Kidney epithelial cell (primary cell): ENCODE data around the gene UMAD1. TPM values are rescaled to one million over a fixed set of nuclear protein-coding genes. Genes with fewer than 3 reads are reported as not detected.
"Not testable (repeated sequence)": the region's sequence is repeated elsewhere in the genome, so short reads cannot be mapped to it uniquely, and the experiment has no call there.

Experiments used
- DNase-seq: peaks from one replicate; pipeline ENCODE4 v3.0.0-alpha.2; 2010; ENCODE audit warnings: low read depth
- H3K27me3 ChIP-seq: 2 replicates; pipeline ENCODE4 v1.6.0; 2011; ENCODE audit warnings: low read length; ENCODE audit not compliant: control insufficient read depth, insufficient read depth
- H3K36me3 ChIP-seq: 2 replicates; pipeline ENCODE4 v1.5.1; 2011; ENCODE audit warnings: low read length; ENCODE audit not compliant: control insufficient read depth, insufficient read depth
- H3K4me3 ChIP-seq: 2 replicates; pipeline ENCODE4 v1.5.1; 2011; ENCODE audit warnings: low read depth, mild to moderate bottlenecking, control low read depth, low read length
- total RNA-seq: library from RNA; depleted of rRNA; stranded (reverse); fragments of >200 nt; gene quantifications from 2 replicates; pipeline ENCODE4 v1.2.3, GENCODE V29; 2015
- TF ChIP-seq, protein P1 (sequence below): IDR thresholded peaks from 2 replicates; pipeline ENCODE4 v1.5.1; 2011; ENCODE audit warnings: mild to moderate bottlenecking, moderate library complexity, low read length, control low read depth, inconsistent platforms; ENCODE audit not compliant: insufficient read depth, poor library complexity, severe bottlenecking

UMAD1 gene
- total RNA-seq, 1 donor from 2014 or later, result 10.7 TPM

- DNase-seq, result no peak
- H3K4me3 ChIP-seq, result no peak overlapping the region
- TF ChIP-seq, protein P1, sequence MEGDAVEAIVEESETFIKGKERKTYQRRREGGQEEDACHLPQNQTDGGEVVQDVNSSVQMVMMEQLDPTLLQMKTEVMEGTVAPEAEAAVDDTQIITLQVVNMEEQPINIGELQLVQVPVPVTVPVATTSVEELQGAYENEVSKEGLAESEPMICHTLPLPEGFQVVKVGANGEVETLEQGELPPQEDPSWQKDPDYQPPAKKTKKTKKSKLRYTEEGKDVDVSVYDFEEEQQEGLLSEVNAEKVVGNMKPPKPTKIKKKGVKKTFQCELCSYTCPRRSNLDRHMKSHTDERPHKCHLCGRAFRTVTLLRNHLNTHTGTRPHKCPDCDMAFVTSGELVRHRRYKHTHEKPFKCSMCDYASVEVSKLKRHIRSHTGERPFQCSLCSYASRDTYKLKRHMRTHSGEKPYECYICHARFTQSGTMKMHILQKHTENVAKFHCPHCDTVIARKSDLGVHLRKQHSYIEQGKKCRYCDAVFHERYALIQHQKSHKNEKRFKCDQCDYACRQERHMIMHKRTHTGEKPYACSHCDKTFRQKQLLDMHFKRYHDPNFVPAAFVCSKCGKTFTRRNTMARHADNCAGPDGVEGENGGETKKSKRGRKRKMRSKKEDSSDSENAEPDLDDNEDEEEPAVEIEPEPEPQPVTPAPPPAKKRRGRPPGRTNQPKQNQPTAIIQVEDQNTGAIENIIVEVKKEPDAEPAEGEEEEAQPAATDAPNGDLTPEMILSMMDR, result no peak
- no peaks in the 10 kb centered on the region for H3K36me3 ChIP-seq
- H3K27me3 ChIP-seq, result no peaks in the 10 kb centered on the region
Observed at GRCh38 chr7:7815395-7815794, 174.8 kb downstream of the UMAD1 start.

- TF ChIP-seq, protein P1, result no peak
- no peaks in the 10 kb centered on the region for H3K36me3 ChIP-seq
- H3K27me3 ChIP-seq, result no peaks in the 10 kb centered on the region
- H3K4me3 ChIP-seq, result no peak overlapping the region
- DNase-seq, result no peak
Observed at GRCh38 chr7:7816084-7816483, 175.5 kb downstream of the UMAD1 start.

DNA sequence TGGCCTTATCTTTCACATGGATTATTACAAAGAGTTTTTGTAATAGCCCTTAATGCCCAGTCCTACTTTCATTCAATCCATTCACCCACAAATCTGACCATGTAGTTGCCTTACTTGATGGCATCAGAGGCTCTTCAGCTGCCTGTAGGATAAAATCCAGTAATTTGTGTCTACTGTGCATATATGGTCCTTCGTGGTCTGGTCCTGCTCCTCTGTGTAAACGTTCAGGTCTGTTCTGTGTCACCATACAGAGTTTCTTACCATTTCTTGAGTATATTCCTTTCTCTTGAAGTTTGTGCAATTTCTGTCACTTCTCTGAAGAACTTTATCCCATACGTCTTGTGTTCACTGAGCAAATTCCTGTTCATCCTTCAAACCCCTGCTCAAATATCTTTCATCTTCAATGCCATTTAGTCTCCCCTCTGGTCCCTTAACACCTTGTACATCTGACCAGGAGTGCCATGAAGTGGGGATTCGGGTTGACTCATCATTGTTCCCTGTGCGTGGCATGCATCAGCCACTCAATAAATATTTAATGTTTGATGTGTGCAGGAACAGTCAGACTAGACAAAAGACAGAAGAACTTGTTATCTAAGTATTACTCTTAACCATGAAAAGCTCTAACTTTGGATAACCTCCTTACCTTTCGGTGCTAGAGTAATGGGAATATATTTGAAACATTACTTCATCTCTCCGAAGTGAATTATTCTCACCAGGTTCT, 176.4 kb downstream of the UMAD1 start:
- TF ChIP-seq, protein P1, result no peak
- no peaks in the 10 kb centered on the region for H3K36me3 ChIP-seq
- no peaks in the 10 kb centered on the region for H3K27me3 ChIP-seq
- no peak overlapping the region for H3K4me3 ChIP-seq
- no peak for DNase-seq

DNA sequence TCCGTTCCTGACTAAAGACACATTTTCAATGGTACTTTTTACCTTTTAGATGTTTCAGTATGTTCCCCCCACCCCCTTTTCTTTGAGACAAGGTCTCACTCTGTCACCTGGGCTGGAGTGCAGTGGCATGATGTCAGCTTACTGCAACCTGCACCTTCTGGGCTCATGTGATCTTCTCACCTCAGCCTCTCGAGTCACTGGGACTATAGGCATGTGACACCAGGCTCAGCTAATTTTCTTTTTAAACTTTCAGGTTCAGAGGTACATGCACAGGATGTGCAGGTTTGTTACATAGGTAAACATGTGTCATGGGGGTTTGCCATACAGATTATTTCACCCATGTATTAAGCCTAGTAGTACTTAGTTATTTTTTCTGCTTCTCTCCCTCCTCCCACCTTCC, 177.2 kb downstream of the UMAD1 start:
- no peaks in the 10 kb centered on the region for H3K36me3 ChIP-seq
- TF ChIP-seq, protein P1, result no peak
- H3K4me3 ChIP-seq, result no peak overlapping the region
- DNase-seq, result no peak
- no peaks in the 10 kb centered on the region for H3K27me3 ChIP-seq

DNA sequence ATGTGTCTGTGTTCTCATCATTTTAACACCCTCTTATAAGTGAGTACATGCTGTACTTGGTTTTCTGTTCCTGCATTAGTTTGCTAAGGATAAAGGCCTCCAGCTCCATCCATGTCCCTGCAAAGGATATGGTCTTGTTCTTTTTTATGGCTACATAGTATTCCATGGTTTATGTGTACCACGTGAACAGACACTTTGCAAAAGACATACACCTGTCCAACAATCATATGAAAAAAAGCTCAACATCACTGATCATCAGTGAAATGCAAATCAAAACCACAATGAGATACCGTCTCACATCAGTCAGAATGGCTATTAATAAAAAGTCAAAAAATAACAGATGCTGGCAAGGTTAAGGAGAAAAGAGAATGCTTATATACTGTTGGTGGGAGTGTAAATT, 177.6 kb downstream of the UMAD1 start:
- not testable (repeated sequence) for H3K36me3 ChIP-seq, DNase-seq, H3K27me3 ChIP-seq, H3K4me3 ChIP-seq

DNA sequence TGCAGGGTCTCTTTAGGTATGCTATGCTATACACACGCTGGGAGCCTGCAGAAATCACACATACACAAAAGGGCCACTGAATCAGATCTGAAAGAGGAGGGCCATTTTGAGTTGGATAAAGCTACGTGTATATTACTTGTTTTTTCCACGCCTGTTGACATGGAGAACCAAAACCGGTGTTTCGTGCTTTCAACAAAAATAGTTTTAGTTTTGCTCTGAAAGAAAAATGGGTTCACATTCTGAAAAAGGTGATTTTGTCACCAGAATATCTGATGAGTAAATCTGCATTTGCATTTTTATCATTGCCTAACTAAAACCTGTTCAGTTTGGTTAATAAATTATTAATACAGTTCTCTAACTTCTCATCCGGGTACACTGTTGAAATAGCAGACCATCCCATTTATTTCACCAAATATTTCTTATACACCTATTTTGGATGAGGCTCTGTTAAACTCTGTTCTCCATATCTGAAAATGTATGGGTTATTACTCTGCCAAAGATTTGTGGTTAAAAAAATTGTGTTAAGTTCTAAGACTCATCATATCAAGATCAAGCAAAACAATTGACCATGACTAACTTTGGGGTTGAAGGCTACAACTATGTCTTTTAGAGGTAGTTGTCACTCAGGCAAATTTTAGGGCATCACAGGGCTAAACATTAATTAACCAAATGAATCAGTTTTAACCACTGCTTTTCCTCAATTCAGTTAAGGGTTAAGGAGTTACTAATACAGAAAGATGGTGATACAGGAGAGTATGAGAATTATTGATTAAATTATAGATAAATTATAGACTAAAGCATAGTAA, 179.1 kb downstream of the UMAD1 start:
- H3K27me3 ChIP-seq, result no peaks in the 10 kb centered on the region
- no peak for DNase-seq

More for the DNA sequence above, 179.1 kb downstream of the UMAD1 start:
- no peaks in the 10 kb centered on the region for H3K36me3 ChIP-seq
- TF ChIP-seq, protein P1, result no peak
- H3K4me3 ChIP-seq, result no peak overlapping the region
